HG02571 (cell line): ENCODE measurements around the gene DMBX1.

Experiments
- ATAC-seq: cut with Tn5 transposase; IDR thresholded peaks from one replicate; pipeline ENCODE4 v1.9.1; 2021; ENCODE audit warnings: mild to moderate bottlenecking, moderate library complexity; ENCODE audit not compliant: unreplicated experiment

DMBX1 gene

DNA sequence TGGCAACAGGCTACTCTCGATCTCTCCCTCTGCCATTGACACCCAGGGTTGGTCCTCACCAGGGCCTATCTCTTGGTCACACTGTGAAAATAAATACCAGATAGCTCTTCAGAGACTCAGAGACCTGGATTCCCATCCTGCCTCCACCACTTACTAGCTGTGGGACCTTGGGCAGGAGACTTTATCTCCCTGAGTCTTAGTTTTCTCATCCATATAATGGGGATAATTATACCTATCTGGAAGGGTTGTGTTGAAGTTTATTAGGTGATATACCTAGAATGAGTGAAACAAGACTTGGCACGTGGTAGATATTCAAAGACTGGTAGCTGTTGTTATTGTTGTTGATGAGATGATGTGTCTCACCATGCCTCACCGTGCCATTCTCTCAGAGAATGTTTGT, 7.4 kb downstream of the DMBX1 start:
- no peak for ATAC-seq

DNA sequence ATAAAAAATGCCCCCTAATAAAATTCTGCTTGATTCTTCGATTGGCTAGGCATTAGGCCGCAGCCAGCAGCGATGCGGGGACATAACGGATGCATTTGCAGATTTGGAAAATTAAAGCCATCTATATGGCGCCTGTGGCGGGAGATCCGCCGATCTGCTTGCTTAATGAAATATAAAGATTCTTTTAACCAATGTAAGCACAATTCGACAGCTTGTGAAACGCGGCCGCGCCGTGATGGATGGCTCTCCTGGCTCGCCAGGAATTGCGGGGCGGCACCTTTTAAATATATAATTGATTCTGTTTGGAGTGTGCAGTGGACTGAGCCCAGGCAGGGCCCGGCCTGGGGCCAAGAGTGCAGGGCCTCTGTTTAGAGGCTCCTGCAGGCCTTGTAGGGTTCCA, 8.0 kb downstream of the DMBX1 start:
- no peak for ATAC-seq

DNA sequence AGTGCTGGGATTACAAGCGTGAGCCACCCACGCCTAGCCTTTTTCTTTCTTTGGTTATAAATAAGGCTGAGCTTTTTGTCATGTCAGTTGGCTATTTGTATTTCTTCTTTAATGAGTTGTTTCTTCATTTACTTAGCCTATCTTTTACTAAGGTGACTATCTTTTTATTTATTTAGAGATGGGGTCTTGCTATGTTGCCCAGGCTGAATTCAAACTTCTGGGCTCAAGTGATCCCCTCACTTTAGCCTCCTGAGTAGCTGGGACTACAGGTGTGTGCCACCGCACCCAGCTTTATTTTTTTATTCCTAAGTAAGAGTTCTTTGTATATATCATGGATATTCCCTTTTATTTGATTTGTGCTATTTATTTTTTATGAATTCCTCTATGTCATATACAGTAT, 11.9 kb downstream of the DMBX1 start:
- no peak for ATAC-seq

DNA sequence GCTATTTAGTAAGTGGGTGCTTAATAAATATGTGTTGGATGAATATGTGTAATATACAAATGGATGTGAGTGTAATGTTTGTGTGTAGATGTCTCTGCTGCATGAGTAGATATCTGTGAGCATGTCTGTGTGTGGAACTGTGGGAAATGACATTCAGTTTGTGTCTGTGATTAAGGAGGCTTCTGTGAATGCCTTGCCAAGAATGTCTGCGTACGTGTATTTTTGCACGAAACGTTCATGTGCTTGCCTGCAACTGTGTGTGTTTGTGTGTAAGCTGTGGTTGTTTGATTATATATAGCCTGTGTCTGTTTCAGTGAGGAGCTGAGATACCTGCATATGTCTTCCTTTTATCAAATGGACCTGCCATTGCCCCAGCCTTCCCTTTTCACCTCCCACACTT, 13.8 kb downstream of the DMBX1 start:
- no peak for ATAC-seq

DNA sequence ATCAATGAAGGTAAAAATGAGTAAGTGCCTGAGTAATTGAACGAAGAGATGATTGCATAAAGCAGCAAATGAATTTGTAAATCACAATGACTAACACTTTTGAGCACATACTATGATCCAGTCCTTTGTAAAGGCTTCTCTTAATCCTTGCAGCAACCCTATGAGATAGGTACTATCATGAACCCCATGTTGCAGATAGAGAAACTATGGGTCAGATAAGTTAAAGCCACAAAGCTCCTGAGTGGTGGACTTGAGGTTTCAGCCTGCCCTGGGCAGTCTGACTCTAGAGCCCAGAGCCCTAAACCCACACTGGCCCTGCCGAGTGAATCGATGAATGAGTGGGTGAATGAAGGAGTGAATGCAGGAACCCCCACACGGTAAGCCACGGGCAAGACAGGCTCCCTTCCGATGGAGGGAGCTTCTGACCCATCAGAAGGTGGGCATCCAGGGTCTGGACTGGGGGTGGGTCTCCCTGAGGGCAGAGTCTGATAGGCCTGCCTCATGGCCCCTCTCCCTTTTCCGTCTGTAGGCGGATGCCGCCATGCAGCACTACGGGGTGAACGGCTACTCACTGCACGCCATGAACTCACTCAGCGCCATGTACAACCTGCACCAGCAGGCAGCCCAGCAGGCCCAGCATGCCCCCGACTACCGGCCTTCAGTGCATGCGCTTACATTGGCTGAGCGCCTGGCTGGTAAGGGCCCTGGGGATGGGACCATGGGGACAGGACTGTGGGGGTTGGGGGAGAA, 17.0 kb downstream of the DMBX1 start:
- no peak for ATAC-seq

DNA sequence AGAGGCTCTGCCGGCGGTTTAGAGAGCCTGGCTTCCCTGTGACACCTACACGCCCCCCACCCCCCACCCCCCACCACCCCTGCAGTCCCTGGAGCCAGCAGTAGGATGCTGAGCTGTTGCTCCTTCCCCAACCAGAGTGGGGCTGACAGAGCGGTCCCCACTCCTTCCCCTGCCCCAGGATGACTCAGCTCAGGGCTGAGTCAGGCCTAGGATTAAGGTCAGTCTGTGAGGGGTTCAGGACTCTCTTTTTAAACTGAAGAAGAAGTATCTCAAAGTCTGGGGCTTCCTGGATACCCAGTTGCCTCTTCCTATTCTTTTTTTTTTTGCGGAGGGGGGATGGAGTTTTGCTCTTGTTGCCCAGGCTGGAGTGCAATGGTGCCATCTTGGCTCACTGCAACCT, 19.1 kb downstream of the DMBX1 start:
- ATAC-seq = no peak

DNA sequence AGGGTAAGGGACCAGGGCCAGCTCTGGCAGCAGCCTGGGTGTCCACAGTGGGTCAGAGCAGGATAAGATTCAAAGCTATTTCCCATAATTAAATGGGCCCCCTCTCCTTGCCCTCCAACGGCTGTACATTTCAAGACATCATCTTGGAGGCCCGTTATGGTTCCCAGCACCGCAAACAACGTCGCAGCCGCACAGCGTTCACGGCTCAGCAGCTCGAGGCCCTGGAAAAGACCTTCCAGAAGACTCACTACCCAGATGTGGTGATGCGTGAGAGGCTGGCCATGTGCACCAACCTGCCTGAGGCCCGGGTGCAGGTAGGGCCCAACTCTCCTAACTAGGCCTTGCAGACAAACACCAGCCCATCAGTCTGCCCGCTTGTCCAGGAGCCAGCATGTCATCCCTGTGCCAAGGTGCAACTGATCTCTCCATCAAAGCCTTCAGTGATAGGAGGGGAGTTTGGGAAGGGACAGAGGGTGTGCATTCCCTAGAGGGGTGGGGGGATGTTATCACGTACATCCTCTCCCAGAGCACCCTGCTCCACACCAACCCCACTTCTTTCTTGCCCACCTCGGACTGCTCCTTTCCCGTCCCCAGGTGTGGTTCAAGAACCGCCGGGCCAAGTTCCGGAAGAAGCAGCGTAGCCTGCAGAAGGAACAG, 20.8 kb downstream of the DMBX1 start:
- no peak for ATAC-seq

DNA sequence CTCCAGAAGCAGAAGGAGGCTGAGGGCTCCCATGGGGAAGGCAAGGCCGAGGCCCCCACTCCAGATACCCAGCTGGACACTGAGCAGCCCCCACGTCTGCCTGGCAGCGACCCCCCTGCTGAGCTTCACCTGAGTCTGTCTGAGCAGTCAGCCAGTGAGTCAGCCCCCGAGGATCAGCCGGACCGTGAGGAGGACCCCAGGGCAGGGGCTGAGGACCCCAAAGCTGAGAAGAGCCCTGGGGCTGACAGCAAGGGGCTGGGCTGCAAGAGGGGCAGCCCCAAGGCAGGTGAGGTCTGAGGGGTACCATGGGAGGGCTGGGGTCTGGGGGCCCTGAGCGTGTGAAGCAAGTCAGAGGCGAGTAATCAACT, 21.3 kb downstream of the DMBX1 start:
- ATAC-seq = no peak

DNA sequence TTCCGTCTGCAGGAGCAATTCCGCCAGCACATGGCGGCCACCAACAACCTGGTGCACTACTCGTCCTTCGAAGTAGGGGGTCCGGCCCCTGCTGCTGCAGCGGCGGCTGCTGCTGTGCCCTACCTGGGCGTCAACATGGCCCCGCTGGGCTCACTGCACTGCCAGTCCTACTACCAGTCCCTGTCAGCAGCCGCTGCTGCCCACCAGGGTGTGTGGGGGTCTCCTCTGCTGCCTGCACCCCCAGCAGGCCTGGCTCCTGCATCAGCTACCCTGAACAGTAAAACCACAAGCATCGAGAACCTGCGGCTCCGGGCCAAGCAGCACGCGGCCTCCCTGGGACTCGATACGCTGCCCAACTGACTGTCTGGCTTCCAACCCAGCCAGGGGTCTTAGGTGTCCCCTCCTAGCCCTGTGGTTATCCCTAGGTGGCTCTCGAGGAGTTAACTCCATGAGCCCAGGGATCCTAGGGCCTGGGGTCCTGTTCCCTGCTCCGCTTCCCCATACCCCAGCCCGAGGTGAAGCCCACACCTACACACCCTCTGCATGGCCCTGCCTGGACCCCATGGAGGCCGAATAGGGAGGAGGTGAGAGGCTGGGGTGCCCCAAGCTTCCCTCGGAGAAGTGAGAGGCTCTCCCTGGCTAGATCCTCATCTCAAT, 22.6 kb downstream of the DMBX1 start:
- no peak for ATAC-seq

DNA sequence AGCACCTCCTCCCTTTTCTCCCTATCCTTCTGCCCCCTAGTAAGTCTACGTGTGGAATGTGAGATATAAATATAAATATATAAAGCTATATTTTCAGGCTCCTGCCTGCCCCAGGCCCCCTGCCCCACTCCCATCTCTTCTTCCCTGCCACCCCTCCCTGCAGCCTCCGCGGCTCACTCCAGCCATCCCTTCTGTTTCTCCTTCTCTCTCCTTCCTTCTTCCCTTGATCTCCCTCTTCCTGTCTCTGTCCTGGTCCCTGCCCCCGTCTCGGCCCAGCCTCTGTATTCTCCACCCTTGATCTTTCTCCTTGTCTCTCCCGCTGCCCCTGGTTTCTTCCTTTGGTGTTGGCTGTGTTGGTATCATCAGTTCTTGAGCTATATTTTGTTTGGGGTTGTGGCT, 23.2 kb downstream of the DMBX1 start:
- ATAC-seq = no peak

DNA sequence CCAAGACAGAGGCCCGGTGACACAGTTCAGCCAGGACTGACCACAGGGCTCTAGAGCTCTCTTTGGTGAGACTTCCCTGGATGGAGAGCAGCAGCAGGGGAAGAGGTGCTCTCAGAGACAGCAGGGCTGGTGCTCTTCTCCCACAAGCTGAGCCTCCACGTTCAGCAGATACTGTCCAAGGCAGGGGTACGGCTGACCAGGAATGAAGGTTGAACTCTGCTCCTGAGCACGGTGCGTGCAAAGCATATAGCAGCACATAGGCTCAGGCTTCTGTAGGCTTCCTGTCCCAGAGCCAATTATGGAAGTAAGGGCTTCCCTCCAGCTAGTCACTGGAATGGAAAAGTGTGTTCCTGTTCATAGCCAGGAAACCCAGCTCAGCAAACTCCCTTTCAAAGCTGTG, 23.9 kb downstream of the DMBX1 start:
- ATAC-seq = no peak

DNA sequence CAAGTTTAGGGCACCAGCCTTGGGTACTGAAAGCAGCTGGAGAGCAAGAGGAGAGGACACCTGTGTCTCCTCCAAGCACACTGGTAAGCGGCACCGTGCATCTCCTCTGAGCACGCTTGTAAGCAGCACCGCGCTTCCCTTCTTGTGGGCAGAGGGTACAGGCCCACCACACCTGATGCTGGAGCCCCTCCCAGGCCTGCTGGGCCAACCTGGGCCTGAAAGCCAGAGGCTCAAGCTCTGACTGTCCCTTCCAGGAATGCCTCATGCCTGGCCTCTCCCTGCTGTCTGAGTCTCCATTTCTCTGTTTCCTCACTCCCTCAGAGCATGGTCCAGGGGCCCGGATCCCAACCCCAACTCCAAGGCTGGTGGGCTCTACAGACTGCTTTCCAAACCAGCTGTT, 25.9 kb downstream of the DMBX1 start:
- ATAC-seq = no peak

DNA sequence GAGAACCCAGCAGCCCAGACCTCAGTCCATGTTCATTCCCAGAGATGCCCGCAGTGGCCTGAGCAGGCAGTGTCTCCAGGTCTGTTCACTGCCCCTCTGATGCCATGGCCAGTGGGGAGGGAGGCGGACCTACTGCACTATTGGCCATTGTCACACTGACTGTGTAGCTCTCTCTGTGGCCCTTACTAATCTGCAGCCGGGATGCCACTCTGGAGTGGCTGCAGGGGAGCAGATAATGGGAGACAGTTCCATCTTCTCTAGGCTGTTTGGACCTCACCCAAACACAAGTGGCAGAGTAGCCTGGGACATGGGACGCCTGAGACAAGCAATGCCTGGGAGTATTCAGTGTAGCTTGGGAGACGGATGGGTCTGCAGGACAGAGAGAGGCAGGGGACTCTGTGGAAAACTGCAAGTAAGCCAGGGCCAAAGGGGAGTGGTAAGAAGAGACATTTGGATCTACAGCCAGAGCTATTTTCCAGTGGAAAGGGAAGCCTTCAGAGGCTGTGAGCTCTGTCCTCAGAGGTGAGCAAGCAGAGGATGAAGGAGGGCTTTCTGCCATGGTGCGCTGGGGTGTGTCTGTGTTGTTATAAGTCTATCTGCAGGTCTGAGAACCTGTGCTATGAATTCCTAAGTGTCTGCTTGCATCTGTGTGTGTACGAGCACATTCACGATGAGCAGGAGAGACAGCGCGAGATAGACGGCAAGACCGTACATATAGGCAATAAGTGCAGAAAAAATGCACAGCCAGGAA, 26.7 kb downstream of the DMBX1 start:
- no peak for ATAC-seq

DNA sequence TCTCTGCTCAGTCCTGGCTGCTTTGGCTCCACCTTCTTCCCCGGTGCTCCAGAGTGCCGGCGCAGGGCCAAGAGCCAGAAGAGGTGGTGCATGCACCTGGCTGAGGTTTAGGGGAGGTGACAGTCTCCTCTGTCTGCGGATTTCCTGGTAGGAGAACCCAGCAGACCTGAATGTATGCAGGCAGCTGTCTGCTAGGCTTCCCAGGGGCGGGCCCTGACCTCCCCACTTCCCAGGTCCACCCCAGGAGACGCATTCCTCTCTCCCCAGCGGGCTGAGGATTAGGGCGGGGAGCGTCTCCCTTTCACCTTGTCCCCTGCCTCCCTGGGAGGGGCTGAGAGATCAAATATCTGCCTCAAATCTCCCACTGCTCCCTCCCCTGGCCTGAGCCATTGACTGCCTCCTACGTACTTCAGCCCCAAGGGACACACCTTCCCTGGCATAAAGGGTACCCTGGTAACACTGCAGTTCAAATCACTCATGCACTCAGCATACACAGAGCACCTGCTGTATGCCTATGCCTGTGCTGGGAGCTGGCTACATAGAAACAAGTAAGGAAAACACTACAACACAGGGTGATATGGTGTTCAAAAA, 27.5 kb downstream of the DMBX1 start:
- no peak for ATAC-seq

DNA sequence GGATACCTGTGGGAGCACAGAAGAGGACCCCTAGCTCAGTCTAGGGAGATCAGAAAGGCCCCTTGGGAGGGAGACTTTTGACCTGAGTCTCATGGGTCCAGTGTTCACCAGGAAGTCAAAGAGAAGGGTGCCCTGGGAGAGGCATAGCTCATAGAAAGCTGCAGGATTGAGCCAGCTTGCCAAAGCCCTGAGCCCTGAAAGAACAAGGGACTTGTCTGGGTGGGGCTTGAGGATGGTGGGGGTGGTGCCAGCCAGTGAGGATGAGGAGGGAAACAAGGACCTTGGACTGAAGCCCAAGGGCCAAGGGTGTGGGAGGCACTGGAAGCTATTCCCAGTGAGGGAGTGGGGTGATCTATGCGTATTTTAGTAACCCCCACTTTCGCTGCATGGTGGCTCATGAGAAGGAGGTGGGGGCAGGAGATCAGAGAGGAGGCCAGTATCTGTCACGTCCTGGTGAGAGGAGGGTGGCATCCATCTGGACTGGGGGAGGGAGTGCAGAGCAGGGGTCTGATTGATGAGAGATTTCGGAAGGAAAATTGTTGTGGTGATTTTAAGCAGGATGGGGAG, 28.4 kb downstream of the DMBX1 start:
- no peak for ATAC-seq

DNA sequence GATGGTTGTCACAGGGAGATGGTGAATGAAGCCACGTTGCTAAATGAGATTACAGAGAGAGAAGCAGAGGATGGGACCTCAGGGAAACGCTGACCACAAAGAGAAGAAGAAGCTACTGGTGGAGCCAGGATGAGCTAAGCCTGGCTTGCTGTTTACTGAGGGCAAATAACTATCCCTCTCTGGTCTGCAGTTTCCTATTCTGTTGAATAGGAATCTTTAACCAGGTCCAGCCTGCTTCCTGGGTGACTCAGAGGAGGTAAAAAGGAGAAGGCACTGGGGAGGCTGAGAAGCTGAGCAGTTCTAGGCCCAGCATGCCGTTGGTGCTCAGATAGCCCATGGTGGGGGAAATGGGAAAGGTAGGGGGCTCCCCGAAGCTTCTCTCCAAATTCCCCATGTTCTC, 29.6 kb downstream of the DMBX1 start:
- no peak for ATAC-seq

DNA sequence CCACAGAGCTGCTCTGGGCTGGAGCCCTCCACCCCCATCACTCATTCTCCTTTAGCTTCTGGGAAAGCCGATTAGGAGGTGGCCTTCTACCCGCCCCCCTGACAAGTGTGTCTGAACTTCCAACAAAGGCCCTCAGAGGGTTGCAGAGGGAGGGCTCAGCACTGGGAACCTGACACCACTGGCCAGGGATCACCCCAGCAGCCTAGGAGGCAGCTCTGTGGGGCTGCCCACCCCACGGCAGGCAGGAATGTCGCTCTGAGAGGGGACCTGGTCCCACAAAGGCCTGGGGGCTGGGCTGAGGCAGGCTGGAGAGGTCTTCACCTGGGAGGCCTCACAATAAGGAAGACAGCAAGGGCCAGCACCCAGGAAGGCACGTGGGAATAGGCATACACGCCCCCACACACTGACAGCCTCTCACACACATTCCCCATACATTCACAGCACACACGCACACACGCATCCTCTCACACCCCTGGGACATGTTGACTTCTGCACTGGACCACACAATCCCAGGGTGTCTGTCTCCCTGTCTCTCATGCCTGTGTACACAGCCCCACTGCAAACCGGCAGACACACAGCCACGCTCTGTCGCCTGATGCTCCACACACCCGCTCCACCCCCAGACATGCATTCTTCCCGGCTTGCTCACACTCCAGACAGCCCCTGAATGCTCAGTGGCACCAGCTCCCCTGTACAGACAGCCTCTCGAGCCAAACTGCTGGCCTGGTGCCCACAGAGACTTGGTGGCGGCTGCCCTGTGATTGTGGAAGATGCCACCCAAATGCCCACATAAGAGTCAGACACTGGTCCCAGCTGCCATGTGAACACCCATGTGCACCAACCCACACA, 30.7 kb downstream of the DMBX1 start:
- ATAC-seq = no peak

DNA sequence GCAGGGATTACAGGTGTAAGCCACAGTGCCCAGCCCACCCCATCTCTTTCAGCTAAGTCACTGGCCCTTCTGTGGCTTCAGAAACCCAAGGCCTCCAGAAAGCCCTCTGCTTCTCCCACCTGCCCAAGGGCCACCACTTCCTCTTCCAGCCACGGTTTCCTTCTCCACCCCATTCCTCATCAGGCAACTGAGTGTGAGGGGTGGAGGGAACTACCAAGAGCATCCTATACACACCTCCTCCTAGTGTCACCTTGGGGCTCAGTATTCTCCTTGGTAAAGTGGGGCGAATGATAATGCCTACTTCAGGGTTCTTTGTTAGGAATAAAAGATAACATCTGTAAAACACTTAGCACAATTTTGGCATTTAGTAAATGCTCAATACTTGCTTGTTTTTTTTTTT, 31.8 kb downstream of the DMBX1 start:
- no peak for ATAC-seq

DNA sequence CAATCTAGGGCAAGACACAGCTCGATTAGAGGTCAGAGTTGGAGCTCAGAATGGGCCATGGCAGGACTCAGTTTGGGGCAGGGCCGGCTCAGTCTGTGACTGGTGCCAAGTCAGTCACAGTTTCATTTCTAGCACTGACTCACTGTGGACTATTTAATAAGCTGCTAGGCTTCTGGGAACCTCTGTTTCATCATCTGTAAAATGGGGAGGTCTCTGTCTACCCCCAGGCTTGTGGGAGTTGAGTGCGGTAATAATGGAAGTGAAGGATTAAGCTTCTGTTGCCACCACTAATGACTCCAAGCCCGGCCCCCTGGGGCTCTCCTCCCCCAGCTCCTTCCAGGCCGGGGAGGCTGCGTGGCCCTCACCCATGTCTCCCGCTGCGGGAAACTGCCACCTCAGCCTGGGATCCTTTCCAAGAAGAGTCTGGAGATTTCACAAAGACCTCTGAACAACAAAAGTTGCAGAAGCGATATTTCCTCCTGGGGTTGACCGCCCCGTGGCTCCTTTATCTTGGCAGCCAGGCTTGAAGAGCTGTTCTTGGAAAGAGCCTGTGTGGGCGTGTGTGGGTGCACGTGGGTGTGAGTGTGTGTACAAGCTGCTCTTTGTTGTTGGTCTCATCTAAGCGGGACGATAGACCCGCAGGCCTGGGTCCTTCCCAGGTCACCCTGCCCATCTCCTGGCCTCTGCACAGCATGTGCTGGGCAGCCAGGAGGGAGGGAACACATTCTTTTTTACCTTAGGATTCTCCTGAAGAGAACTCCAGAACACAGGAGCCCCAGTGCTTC, 32.7 kb downstream of the DMBX1 start:
- ATAC-seq = peak; percentile 46
